NCI-H2227 (cell line): ENCODE results near the gene AP4M1.

Experiments used
- DNase-seq: peaks from one replicate; lab custom pipeline; 2025; ENCODE audit not compliant: unreplicated experiment; lab: John Stamatoyannopoulos, UW

Gene AP4M1

DNA sequence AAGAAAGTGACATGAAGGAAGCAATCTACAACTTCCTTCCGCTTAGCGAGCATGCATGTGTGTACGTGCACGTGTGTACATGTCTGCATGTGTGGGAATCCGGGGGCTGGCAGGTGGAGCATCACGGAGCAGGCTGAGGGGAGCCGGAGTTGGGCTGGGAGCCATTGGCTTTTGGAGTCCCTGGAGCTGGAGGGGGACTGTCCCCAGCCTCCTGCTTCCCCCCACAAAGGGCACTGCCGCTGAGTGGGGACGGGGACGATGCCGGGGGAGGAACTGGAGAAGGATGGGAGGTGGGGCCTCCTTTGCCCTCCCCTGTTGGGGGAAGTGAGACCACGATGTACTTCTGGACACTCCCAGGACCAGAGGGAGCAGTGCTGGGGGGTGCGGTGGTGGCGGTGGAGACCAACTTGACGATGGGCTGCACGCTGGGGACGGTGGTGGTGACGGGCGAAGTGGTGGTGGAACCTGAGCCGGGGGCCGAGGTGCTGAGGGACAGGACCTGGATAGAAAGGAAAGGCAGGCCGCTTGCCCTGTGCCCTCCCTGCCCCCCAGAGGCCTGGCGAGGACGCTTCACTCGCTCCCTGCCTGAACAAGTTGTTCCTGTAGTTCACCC, 5.8 kb downstream of the AP4M1 start:
- DNase-seq: no peak

DNA sequence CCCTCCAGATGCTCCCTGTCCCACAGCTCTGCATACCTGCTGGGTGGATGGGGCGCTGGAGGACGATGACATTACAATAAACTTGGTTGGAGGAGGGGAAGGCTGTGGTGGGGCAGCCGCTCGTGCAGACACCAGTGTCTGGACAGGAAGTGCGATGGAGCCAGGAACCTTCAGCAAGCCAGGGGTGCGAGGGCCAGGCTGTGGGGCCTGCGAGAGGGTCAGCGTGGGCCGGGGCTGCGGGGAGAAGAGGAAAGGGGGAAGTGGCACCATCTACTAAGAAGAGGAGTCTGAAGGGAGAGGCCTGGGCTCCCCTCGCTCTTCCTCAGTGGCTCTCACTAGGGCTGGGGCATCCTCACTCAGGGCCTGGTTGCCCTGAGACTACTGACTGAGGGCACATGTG, 6.4 kb downstream of the AP4M1 start:
- no peak for DNase-seq

DNA sequence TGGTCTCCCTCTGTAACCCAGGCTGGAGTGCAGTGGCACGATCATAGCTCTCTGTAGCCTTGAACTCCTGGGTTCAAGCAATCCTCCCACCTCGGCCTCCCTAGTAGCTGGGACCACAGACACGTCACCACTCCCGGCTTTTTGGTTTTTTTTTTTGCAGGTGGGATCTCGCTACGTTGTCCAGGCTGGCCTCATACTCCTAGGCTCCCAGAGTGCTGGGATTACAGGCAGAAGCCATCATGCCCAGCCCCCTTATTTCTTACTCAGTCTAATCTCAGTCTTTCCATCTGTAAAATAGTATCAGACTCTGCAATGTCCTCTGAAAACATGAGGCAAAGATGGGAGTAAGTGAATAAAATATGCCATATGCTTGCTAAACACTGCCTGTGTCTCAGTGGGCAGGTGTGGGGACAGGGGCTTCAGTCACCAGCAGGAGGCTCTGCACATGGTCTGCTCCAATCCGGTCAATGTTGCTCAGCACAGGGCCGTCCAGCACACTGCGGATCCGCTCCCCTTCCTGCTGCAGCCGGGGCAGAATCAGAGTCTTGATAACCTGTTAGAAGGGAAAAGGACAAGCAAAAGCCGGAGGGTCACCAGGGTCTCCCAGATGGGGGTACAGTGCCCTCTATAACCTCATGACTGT, 8.2 kb downstream of the AP4M1 start:
- no peak for DNase-seq

DNA sequence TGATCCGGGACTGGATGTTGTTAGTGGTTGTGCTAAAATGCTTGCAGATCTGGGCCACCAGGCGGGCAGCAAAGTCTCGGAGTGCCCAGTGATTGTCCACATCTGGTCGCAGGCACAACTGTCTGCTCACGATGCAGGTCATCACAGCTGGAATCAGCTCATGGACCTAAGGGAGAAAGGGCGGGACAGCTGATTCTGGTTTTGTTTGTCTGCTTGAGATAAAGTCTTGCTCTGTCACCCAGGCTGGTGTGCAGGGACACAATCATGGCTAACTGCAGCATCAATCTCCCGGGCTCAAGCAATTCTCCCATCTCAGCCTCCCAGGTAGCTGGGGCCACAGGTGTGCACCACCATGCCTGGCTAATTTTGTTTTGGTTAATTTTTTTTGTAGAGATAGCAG, 9.7 kb downstream of the AP4M1 start:
- no peak for DNase-seq

GRCh38 chr7:100111914-100112313, 10.5 kb downstream of the AP4M1 start:
- no peak for DNase-seq

DNA sequence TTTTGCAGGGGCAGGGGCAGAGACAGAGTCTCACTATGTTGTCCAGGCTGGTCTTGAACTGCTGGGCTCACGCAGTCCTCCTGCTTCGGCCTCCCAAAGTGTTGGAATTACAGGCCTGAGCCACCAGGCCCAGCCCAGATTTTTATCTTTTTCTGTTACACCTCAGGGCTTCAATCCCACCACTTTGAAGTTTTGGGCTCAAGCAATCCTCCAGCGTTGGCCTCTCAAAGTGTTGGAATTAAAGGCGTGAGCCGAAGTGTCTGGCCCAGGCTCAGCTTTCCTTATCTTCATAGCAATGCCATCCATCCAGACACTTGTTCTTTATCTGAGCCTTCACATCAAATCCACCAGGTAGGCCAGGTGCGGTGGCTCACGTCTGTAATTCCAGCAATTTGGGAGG, 13.6 kb downstream of the AP4M1 start:
- DNase-seq: no peak

DNA sequence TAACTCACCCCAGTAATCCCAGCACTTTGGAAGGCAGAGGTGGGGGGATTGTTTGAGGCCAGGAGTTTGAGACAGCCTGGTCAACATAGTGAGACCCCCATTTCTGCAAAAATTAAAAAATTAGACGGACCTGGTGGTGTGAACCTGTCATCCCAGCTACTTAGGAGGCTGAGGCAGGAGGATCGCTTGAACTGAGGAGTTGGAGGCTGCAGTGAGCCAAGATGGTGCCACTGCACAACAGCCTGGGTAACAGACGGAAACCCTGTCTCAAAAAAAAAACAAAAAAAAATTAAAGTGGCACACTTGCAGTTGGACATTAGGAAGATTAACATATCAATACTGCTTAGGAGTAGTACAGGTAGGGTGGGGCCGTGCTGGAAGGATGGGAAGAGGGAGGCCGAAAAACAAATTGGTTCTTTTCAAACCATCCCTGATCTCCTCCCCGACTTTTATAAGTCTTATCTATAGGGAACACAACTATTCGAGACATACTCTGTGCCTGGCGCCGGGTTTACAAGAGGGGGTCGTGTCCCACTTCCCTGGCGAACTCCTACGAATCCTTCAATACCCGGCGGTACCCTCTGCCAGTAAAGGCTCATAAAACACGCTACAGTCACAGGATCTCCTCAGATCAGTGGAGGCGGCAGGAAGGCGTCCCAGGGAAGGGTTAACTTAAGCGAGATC, 17.1 kb downstream of the AP4M1 start:
- no peak for DNase-seq

DNA sequence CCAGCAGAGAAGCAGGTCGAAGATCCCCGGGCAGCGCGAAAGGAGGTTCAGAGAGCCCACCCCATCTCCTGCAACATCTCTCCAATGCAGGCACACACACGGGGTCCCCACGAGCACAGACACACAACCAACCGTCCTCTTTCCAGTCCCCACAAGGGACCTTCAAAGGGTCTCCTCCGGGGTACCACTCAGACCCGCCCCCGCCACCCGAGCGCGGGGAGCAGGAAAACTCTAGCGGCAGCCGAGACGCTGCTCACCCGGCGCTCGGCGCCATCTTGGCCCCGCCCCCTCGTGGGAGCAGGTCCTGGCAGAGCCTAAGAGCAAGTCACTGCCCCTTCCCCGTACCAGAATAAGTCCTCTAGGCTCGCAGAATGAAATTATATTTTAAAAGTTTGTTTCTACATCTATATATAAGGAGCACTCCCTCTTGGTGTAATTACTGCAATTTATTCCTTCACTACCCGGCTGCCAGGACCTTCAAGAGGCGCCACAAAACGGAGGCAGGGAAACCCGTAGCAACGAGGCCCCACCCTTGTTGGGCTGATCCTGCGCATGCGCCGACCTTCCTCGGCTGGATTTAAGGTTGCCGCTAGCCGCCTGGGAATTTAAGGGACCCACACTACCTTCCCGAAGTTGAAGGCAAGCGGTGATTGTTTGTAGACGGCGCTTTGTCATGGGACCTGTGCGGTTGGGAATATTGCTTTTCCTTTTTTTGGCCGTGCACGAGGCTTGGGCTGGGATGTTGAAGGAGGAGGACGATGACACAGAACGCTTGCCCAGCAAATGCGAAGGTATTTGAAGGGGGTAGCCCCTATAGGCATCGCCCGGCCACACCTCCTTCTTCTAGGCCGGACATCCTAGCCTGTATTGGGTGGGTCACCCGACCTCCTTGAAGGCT, 17.9 kb downstream of the AP4M1 start, which contains the start of the genes CNPY4 and TAF6:
Gene CNPY4 (plus strand): TSS at position 563 of the 898 bp plus-strand sequence. CDS start 111 bp downstream, at position 674.
Gene TAF6 (minus strand): TSS at position 287 of the 898 bp plus-strand sequence. CDS start 5,149 bp downstream, outside the sequence.
- DNase-seq: peak; percentile 98

DNA sequence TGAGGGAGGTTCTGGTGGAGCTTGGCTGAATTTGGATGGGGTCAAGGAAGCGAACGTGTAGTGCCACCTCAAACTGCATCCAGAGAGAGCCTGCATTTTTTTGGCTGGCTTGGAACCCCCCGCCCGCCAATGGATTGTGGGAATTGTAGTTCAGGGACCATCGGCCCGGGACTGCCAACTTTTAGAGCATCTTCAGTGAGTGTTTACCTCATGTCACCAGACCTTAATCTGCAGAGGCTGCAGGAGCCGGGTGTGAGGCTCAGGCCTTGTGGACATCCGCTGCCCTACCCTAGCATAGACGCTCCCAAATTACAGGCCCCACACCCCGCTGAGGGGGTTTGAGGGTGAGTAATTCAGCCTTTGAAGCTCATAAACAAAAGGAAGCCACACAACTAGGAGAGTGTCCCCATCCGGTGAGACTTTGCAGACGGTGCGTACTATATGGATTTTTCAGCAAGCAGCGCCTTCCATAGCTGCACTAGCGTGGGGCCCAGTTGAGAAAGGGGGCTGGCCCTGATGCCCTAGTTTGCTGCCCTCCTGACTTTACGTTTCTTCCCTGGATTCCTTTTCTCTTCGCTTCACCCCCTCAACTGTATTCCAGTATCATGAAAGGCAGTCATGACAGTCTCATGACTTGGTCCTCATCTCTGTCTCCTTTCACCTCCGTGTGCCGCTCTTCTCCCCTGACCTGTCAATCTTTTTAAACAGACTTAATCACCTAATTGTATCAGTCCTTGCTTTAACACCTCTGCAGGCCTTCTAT, 18.7 kb downstream of the AP4M1 start:
- DNase-seq: peak; percentile 72

GRCh38 chr7:100120733-100121036, 19.2 kb downstream of the AP4M1 start:
- no peak for DNase-seq

DNA sequence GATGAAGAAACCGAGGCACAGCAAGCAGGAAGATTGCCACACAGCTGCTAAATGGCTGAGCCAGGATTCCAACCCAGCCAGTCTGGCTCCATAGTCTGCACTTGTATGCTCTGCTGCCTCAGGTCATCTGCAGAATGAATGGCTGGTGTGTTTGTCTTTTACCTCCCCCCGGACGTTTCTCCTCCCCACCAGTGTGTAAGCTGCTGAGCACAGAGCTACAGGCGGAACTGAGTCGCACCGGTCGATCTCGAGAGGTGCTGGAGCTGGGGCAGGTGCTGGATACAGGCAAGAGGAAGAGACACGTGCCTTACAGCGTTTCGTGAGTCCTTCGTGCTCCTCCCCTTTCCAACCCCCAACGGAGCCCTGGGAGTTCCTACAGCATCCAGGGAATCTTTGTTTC, 20.6 kb downstream of the AP4M1 start:
- DNase-seq: no peak

DNA sequence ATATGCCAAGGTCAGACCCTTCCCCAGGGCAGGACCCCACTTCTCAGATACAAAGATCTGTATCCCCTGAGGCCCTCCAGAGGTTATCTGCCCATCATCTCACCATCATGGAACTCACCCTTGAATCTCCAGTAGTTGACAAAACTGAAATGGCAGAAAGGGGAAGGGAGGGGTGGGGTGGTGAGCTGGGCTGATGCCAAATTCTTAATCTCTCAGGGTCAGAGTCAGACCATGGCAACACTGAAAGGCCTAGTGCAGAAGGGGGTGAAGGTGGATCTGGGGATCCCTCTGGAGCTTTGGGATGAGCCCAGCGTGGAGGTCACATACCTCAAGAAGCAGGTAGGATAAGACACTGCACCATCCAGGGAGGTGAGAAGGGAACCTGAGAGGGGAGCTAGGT, 21.1 kb downstream of the AP4M1 start:
- DNase-seq: no peak

DNA sequence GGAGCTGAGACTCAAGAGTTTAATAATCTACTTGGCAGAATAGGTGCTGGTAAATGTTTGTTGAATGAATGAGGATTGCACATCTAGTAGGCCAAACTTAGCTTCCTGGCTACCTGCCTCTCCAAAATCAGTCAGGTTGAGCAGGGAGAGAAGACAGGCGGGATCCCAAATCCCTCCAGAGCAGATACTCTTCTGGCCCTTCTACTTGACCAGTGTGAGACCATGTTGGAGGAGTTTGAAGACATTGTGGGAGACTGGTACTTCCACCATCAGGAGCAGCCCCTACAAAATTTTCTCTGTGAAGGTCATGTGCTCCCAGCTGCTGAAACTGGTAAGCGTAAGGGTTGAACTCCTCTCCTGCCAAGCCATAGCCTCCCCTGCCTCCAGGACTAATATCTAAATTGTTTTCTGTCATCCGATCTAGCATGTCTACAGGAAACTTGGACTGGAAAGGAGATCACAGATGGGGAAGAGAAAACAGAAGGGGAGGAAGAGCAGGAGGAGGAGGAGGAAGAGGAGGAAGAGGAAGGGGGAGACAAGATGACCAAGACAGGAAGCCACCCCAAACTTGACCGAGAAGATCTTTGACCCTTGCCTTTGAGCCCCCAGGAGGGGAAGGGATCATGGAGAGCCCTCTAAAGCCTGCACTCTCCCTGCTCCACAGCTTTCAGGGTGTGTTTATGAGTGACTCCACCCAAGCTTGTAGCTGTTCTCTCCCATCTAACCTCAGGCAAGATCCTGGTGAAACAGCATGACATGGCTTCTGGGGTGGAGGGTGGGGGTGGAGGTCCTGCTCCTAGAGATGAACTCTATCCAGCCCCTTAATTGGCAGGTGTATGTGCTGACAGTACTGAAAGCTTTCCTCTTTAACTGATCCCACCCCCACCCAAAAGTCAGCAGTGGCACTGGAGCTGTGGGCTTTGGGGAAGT, 23.1 kb downstream of the AP4M1 start:
- DNase-seq: no peak

DNA sequence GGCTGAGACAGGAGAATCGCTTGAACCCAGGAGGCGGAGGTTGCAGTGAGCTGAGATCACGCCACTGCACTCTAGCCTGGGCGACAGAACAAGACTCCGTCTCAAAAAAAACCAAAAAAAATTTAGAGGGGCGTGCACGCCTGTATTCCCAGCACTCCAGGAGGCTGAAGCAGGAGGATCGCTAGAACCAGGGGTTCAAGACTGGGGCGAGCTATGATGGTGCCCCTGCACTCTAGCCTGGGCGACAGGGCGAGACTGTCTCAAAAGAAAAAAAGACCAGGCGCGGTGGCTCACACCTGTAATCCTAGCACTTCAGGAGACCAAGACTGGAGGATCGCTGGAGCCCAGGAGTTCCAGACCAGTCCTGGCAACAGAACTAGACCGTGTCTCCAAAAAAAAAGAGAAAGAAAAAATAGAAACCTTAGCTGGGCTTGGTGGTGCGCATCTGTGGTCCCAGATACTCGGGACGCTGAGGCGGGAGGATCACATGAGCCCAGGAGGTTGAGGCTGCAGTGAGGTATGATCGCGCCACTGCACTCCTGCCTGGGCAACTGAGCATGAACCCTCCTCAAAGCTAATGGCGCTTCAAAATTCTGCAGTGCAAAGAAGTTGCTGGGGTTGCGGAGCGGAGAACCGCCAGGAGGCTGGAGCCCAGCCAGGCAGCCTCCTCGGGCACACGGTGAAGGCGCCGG, 24.9 kb downstream of the AP4M1 start:
- DNase-seq: no peak

- peak; percentile 96 for DNase-seq
These were observed 25.8 kb downstream of the AP4M1 start, which contains the start of gene MBLAC1 for GRCh38 chr7:100126931-100127865. Gene MBLAC1, plus strand, starts transcription at chr7:100126967. Its CDS starts 429 bp downstream, at chr7:100127396.

DNA sequence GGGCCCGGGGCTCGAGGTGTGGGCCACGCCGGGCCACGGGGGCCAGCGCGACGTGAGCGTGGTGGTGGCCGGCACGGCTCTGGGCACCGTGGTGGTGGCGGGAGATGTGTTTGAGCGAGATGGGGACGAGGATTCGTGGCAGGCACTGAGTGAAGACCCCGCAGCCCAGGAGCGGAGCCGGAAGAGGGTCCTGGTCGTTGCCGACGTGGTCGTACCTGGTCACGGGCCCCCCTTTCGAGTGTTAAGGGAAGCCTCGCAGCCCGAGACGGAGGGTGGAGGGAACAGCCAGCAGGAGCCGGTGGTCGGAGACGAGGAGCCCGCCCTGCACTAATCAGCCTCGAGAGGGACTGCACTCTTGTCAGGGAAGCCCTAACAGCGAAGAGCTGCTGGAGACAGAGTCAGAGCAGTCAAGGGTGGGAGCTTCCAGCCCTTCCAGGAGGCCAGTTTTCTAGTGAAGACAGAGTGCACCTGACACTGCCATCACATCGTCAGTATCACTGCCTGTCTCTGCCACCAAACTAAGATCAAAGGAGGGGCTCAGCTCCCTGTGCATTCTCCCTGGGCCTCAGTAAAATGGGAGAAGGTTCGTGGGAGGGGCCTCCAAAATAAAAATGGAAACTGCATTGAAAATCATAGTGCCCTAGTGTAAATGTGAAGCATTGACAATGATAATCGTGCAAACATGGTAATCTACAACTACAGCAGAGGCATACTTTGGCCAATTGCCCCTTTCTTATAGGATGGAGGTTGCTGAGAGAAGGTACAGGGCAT, 26.6 kb downstream of the AP4M1 start:
- peak; percentile 66 for DNase-seq

DNA sequence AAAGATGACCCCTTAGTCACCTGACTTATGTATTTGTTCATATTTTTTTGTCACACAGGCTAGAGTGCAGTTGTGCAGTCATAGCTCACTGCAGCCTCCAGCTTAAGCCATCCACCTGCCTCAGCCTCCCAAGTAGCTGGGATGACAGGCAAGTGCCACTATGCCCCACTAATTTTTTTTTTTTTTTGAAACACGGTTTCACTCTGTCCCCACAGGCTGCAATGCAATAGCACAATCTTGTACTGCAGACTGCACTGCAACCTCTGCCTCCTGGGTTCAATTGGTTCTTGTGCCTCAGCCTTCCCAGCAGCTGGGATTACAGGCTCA, 27.2 kb downstream of the AP4M1 start:
- DNase-seq: no peak
